Thoracic aorta (tissue), 2 donors: ENCODE results near the gene POU2F1. TPM values are rescaled to one million over a fixed set of nuclear protein-coding genes. Genes with fewer than 3 reads are reported as not detected.

ENCODE experiments used
- ATAC-seq: fragments of 150-250 bp; one replicate; pipeline ENCODE4 v1.8.0; 2017; ENCODE audit warnings: low read depth; ENCODE audit not compliant: insufficient number of reproducible peaks, low FRiP score
- DNase-seq: peaks from one replicate; pipeline ENCODE4 v3.0.0-alpha.2; 2020; ENCODE audit warnings: low spot score
- H3K27ac ChIP-seq, 2 donors: fragments of 200-600 bp; sonication (generic); 1 replicate in 1 of 2; 2 replicates in 1 of 2; pipeline ENCODE4 v1.5.1; 2016; ENCODE audit warnings: mild to moderate bottlenecking in 2 of 2, moderate library complexity in 2 of 2
- H3K27me3 ChIP-seq: fragments of 200-600 bp; sonication (generic); replicated peaks from 2 replicates; pipeline ENCODE4 v1.6.0; 2016; ENCODE audit warnings: mild to moderate bottlenecking; ENCODE audit not compliant: insufficient read depth
- H3K36me3 ChIP-seq: fragments of 200-600 bp; sonication (generic); one replicate; pipeline ENCODE4 v1.5.1; 2016
- H3K4me1 ChIP-seq, 2 donors: fragments of 200-600 bp; sonication (generic); 1 replicate in 1 of 2; 2 replicates in 1 of 2; pipeline versions ENCODE4 v1.5.1 to v1.6.0; 2016; ENCODE audit warnings: low read depth in 2 of 2, mild to moderate bottlenecking in 1 of 2; ENCODE audit not compliant: control insufficient read depth in 1 of 2
- H3K4me3 ChIP-seq: fragments of 200-600 bp; sonication (generic); 2 replicates; pipeline ENCODE4 v1.5.1; 2016; ENCODE audit warnings: mild to moderate bottlenecking
- H3K9me3 ChIP-seq: fragments of 200-600 bp; sonication (generic); 2 replicates; pipeline ENCODE4 v1.5.1; 2016
- CTCF ChIP-seq: fragments of 200-600 bp; sonication (generic); IDR thresholded peaks from one replicate; pipeline ENCODE4 v1.5.1; 2019; ENCODE audit warnings: antibody characterized with exemption
- total RNA-seq, 2 donors: library from RNA; depleted of rRNA; stranded (reverse); fragments of >200 nt; gene quantifications; one replicate each; pipeline versions ENCODE4 v1.1.0 to v1.2.3, GENCODE V29; 2016

The POU2F1 gene
- total RNA-seq, 2 donors from 2014 or later = 15.3 to 25.5 TPM

- H3K36me3 ChIP-seq = no peaks in the 10 kb centered on the region
Observed at GRCh38 chr1:167463875-167464575, 243.3 kb downstream of the POU2F1 start.

GRCh38 chr1:167465018-167465417 lies 244.3 kb downstream of the POU2F1 start:
- H3K27ac ChIP-seq = no peak overlapping the region
- no peak overlapping the region for H3K4me3 ChIP-seq
- no peaks in the 10 kb centered on the region for H3K27me3 ChIP-seq
- no peaks in the 10 kb centered on the region for H3K9me3 ChIP-seq
- no peaks in the 10 kb centered on the region for H3K36me3 ChIP-seq
- no peak for ATAC-seq
- no peak for TF ChIP-seq CTCF
- DNase-seq = no peak
- no peaks in the 10 kb centered on the region for H3K4me1 ChIP-seq

More at GRCh38 chr1:167463875-167464575, 243.3 kb downstream of the POU2F1 start:
- Histone ChIP-seq H3K27ac (no peak overlapping the region), H3K4me3 (no peak overlapping the region), H3K9me3 (no peaks in the 10 kb centered on the region), H3K27me3 (no peaks in the 10 kb centered on the region), H3K4me1 (no peaks in the 10 kb centered on the region)
- DNase-seq (no peak), ATAC-seq (no peak)
- TF ChIP-seq CTCF = no peak

GRCh38 chr1:167465743-167466142 lies 245.1 kb downstream of the POU2F1 start:
- no peaks in the 10 kb centered on the region for H3K4me1 ChIP-seq
- no peaks in the 10 kb centered on the region for H3K27me3 ChIP-seq
- ATAC-seq (no peak), DNase-seq (no peak)
- H3K4me3 ChIP-seq = no peak overlapping the region
- H3K36me3 ChIP-seq = no peaks in the 10 kb centered on the region
- TF ChIP-seq CTCF = no peak
- no peaks in the 10 kb centered on the region for H3K9me3 ChIP-seq
- no peak overlapping the region for H3K27ac ChIP-seq

- no peaks in the 10 kb centered on the region for H3K36me3 ChIP-seq
- no peak overlapping the region for H3K4me3 ChIP-seq
- ATAC-seq = no peak
- no peak for TF ChIP-seq CTCF
- no peaks in the 10 kb centered on the region for H3K9me3 ChIP-seq
- no peaks in the 10 kb centered on the region for H3K27me3 ChIP-seq
- H3K27ac ChIP-seq = no peak overlapping the region
- DNase-seq = no peak
- no peaks in the 10 kb centered on the region for H3K4me1 ChIP-seq
Observed at GRCh38 chr1:167467126-167467710, 246.5 kb downstream of the POU2F1 start.

- no peak for DNase-seq
- TF ChIP-seq CTCF = no peak
- Histone ChIP-seq H3K4me3 (no peak overlapping the region), H3K27ac (no peak overlapping the region), H3K27me3 (no peaks in the 10 kb centered on the region), H3K4me1 (no peaks in the 10 kb centered on the region), H3K36me3 (no peaks in the 10 kb centered on the region), H3K9me3 (no peaks in the 10 kb centered on the region)
- ATAC-seq = no peak
Observed at GRCh38 chr1:167467752-167468151, 247.1 kb downstream of the POU2F1 start.
